ENCODE measurements around the gene TLR8.

DNA sequence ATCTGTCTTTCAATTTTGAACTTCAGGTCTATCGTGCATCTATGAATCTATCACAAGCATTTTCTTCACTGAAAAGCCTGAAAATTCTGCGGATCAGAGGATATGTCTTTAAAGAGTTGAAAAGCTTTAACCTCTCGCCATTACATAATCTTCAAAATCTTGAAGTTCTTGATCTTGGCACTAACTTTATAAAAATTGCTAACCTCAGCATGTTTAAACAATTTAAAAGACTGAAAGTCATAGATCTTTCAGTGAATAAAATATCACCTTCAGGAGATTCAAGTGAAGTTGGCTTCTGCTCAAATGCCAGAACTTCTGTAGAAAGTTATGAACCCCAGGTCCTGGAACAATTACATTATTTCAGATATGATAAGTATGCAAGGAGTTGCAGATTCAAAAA is 19.9 kb upstream of the TLR8 start:
- TF ChIP-seq, protein P1, sequence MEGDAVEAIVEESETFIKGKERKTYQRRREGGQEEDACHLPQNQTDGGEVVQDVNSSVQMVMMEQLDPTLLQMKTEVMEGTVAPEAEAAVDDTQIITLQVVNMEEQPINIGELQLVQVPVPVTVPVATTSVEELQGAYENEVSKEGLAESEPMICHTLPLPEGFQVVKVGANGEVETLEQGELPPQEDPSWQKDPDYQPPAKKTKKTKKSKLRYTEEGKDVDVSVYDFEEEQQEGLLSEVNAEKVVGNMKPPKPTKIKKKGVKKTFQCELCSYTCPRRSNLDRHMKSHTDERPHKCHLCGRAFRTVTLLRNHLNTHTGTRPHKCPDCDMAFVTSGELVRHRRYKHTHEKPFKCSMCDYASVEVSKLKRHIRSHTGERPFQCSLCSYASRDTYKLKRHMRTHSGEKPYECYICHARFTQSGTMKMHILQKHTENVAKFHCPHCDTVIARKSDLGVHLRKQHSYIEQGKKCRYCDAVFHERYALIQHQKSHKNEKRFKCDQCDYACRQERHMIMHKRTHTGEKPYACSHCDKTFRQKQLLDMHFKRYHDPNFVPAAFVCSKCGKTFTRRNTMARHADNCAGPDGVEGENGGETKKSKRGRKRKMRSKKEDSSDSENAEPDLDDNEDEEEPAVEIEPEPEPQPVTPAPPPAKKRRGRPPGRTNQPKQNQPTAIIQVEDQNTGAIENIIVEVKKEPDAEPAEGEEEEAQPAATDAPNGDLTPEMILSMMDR (IDR thresholded peaks at IDR 0.05), result no peak
- TF ChIP-seq ZFX (IDR thresholded peaks at IDR 0.05; ENCODE audit: borderline replicate concordance), result no peak
